GM15510 (cell line): ENCODE data around the gene RNF144A.

ENCODE experiments used
- POLR2A ChIP-seq: IDR thresholded peaks from 3 replicates; pipeline ENCODE4 v1.6.1; 2011; ENCODE audit warnings: borderline replicate concordance; ENCODE audit not compliant: insufficient read length; ENCODE audit errors: extremely low read depth

RNF144A gene

GRCh38 chr2:6888724-6889123 is 28.5 kb upstream of the RNF144A start:
- TF ChIP-seq POLR2A: no peak

GRCh38 chr2:6893876-6894482 is 23.2 kb upstream of the RNF144A start:
- TF ChIP-seq POLR2A: no peak

- no peak for TF ChIP-seq POLR2A
Observed at GRCh38 chr2:6896930-6897759, 20.1 kb upstream of the RNF144A start.

GRCh38 chr2:6905668-6906067 is 11.5 kb upstream of the RNF144A start:
- no peak for TF ChIP-seq POLR2A

- TF ChIP-seq POLR2A: no peak
Observed at GRCh38 chr2:6906165-6906741, 11.0 kb upstream of the RNF144A start.

- TF ChIP-seq POLR2A: no peak
Observed at GRCh38 chr2:6908291-6908690, 8.9 kb upstream of the RNF144A start.

GRCh38 chr2:6909431-6910385 is 7.5 kb upstream of the RNF144A start:
- TF ChIP-seq POLR2A: no peak

- no peak for TF ChIP-seq POLR2A
Observed at GRCh38 chr2:6911721-6912120, 5.5 kb upstream of the RNF144A start.

GRCh38 chr2:6913415-6914157 is 3.6 kb upstream of the RNF144A start:
- no peak for TF ChIP-seq POLR2A

GRCh38 chr2:6914828-6915227 is 2.4 kb upstream of the RNF144A start:
- no peak for TF ChIP-seq POLR2A

- no peak for TF ChIP-seq POLR2A
Observed at GRCh38 chr2:6915399-6915798, 1.8 kb upstream of the RNF144A start.

GRCh38 chr2:6916224-6916623 is 988 bp upstream of the RNF144A start:
- TF ChIP-seq POLR2A: no peak

- no peak for TF ChIP-seq POLR2A
Observed at GRCh38 chr2:6916736-6917070, 509 bp upstream of the RNF144A start.

- TF ChIP-seq POLR2A: no peak
Observed at GRCh38 chr2:6917761-6918421, 679 bp downstream of the RNF144A start.
